Stimulated activated naive CD4-positive, alpha-beta T cell treated with Interleukin-2 at 50 U/mL for 16 hours (primary cell): ENCODE results near the gene PAH.

Source experiments
- DNase-seq: peaks from one replicate; lab custom pipeline; 2025; lab: John Stamatoyannopoulos, UW

The PAH gene

GRCh38 chr12:102917026-102917787 lies at the start of gene PAH:
Gene PAH (minus strand): TSS chr12:102917244. CDS start chr12:102917130, 114 bp downstream.
- DNase-seq = peak; percentile 0

GRCh38 chr12:102966200-102966863 lies 49.3 kb upstream of the PAH start:
- DNase-seq = no peak

GRCh38 chr12:102965281-102966155 lies 48.5 kb upstream of the PAH start:
- DNase-seq = no peak

- no peak for DNase-seq
Measured at GRCh38 chr12:102964872-102965271, 47.8 kb upstream of the PAH start.

DNA sequence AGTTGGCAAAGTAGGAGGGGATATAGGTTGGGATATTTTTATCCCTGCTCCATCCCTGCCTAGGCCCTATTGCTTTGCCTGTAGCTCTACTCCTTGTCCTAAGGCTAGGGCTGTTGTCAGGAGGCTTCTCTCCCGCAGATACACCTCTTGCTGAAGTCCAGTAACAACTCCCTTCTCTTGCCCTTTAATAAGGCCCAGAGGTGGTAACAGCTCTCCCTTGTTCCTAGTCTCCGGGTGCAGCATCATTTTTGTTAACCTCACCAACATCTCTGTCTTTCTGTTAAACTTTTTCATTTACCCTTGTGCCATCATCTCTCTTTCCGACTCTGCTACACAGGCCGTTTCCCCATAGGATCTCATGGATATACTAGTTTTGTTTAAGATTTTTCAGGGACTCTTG lies 46.8 kb upstream of the PAH start:
- DNase-seq = no peak

- DNase-seq = no peak
Measured at GRCh38 chr12:102962986-102963385, 45.9 kb upstream of the PAH start.

DNA sequence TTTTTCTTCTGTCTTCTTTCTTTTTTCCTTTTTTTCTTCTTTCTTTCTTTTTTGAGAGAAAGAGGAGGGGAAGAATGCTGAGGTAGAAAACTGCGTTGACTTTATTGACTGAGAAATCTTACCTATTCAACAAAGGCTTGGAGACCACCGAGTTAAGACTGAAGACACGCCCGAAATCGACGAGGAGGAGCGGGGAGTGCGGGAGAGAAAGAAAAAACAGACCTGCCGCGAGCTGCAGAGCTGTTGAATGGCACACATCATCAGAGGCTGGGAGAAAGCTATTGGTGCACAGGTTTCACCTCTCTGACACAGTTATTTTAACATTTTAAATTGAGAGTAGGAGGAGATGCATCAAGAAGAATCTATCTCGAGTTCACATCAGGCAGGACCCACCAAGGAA lies 45.5 kb upstream of the PAH start:
- DNase-seq = no peak

DNA sequence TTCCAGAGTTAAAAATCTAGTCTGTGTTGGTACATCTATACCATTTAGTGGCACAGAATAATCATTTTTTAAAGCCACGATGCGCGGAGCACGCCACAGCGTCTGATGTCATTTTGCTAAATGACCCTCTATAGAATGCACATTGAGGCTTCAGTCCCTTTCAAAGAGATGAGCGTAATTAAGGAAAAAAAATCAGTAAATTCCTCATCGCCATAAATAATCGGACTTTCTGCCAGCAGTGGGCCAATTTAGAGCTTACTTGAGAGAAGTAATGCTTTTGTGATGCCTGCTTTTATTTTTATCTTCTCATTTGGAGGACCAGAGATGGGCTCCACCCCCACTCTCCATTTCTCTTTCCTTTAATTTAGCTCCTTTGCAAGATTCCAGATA lies 44.4 kb upstream of the PAH start:
- DNase-seq = no peak

DNA sequence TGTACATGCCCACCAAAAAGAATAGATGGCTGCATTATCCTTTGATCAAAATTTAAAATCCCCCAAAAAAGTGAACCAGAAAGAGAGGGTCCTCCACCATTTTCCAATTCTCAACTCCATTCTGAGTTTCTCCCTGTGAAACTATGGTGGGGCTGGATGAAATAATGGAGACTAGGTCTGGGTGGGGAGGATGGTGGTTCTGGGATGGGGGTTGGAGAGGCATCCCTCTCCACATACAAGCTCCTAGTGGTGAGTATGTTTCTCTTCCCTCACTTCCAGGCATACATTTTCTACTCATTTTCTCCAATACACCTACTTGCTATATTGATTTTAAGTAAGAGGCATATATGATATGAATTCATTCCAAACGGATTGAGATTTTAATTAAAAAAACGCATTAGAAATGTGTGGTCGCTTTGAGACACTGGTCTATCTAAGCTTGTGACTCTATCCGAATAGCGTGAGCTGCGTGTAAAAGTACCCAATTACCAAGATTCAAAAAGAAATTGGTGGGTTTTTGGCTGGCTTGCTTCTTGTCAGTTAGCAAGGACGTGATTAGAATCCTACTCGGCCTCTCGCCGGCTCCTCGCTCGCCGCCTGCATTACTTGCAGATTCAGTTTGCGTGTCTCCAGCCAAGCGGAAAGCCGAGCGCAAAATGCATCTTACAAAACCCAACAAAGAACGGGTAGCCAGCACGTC lies 43.9 kb upstream of the PAH start:
- no peak for DNase-seq

- no peak for DNase-seq
Measured at GRCh38 chr12:102959391-102959790, 42.3 kb upstream of the PAH start.

DNA sequence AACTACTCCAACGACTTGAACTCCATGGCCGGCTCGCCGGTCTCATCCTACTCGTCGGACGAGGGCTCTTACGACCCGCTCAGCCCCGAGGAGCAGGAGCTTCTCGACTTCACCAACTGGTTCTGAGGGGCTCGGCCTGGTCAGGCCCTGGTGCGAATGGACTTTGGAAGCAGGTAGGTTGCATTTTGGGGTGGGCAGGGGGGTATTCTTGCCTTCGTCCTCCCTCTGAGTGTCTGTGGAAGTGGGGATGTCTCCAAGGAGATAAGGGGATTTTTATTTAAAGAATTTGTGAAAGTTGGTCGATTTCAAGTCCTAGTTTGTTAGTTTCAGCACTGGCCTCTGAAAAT lies 41.8 kb upstream of the PAH start:
- DNase-seq = no peak

DNA sequence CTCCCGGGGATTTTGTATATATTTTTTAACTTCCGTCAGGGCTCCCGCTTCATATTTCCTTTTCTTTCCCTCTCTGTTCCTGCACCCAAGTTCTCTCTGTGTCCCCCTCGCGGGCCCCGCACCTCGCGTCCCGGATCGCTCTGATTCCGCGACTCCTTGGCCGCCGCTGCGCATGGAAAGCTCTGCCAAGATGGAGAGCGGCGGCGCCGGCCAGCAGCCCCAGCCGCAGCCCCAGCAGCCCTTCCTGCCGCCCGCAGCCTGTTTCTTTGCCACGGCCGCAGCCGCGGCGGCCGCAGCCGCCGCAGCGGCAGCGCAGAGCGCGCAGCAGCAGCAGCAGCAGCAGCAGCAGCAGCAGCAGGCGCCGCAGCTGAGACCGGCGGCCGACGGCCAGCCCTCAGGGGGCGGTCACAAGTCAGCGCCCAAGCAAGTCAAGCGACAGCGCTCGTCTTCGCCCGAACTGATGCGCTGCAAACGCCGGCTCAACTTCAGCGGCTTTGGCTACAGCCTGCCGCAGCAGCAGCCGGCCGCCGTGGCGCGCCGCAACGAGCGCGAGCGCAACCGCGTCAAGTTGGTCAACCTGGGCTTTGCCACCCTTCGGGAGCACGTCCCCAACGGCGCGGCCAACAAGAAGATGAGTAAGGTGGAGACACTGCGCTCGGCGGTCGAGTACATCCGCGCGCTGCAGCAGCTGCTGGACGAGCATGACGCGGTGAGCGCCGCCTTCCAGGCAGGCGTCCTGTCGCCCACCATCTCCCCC lies 41.2 kb upstream of the PAH start:
- DNase-seq = no peak

GRCh38 chr12:102957339-102958050 lies 40.5 kb upstream of the PAH start, which contains the start of gene ASCL1:
Gene ASCL1 (plus strand): TSS chr12:102957674. CDS start chr12:102958245, 571 bp downstream.
- no peak for DNase-seq

GRCh38 chr12:102956738-102957327 lies 39.8 kb upstream of the PAH start:
- no peak for DNase-seq

- DNase-seq = no peak
Measured at GRCh38 chr12:102955926-102956737, 39.1 kb upstream of the PAH start.

DNA sequence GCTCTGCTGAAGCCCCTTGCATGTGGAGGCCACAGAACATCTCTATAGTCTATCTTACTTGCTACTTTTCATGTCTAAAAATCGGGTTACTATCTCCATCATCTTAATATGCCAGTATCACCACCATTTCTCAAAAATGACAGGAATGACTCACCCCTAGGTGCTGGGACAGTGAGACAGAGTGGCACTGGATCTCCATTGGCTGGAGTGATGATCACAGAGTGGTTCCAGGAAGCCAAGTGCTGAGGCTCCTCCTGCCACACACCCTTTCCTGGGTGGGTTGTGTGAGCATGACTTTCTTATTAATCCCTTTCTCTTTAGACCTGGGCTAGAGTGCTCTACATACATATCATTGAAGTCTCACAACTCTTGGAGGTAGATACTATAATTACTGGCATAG lies 37.1 kb upstream of the PAH start:
- no peak for DNase-seq

DNA sequence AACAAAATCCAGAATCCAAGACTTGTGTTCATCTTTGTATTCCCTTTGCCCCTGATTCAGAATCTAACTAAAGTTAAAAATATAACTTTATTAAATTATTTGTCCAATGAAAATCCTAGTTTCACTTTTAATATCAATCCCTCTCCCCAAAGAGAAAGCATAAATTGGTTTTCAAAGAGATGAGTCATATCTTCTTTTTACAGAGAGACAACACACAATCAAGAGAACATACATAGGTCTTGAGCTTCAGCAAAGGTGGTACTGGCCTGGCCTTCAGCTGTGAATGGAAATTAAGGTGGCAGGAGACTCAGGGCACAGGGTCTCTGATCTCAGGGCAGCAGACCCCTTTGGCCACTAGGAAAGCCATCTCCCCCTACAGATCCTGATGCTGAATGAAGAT lies 36.2 kb upstream of the PAH start:
- DNase-seq = no peak

DNA sequence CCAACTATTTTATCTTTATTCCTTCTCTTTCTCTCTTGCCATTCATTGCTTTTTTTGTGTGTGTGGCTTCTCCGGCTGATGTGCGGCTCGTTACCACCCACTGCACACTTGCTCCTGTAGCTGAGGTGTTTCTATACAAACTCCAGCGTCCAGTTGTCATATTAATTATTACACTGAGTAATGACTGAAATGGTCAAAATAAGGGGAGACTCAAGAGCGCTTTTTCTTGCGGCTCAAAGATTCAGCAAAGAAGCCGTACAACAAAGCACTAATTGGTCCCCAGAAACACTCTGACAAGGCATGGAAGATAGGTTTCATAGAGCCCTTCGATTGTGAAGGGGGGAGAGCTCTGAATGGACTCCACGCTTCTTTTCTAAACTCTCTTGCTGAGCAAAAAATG lies 34.8 kb upstream of the PAH start:
- no peak for DNase-seq

GRCh38 chr12:102950950-102951619 lies 34.0 kb upstream of the PAH start:
- no peak for DNase-seq
